ENCODE data around the gene ACBD4. TPM values are rescaled to one million over a fixed set of nuclear protein-coding genes. Genes with fewer than 3 reads are reported as not detected.

The ACBD4 gene
- total and polyA plus RNA-seq, 2 of the 13 experiments (the other 11 are each of a cell fraction or from before 2014, with no cell fraction given) = 16.1 to 26.9 TPM

GRCh38 chr17:45148183-45149036, 12.9 kb downstream of the ACBD4 start, which contains the start of gene HEXIM1 (continued):
- TF ChIP-seq MYPOP (CRISPR knock-in tag; IDR thresholded peaks at IDR 0.05) (peak; percentile 24; the same call in 1 of the 2 replicates), ZBTB10 (CRISPR knock-in tag; IDR thresholded peaks at IDR 0.05; ENCODE audit: borderline replicate concordance) (peak; percentile 23; the same call in 1 of the 2 replicates), ETV5 (CRISPR knock-in tag; IDR thresholded peaks at IDR 0.05; ENCODE audit: borderline replicate concordance) (peak; percentile 44), E2F1 (CRISPR knock-in tag; IDR thresholded peaks at IDR 0.05) (peak; percentile 92), ETS1 (CRISPR knock-in tag; IDR thresholded peaks at IDR 0.05) (no peak), CTCF (CRISPR knock-in tag; IDR thresholded peaks at IDR 0.05) (peak; percentile 28), ZNF841 (CRISPR knock-in tag; IDR thresholded peaks at IDR 0.05; ENCODE audit: borderline replicate concordance) (0 out of 2 replicates have a peak, but pooled peaks have one; percentile 60), THAP9 (CRISPR knock-in tag; IDR thresholded peaks at IDR 0.05; ENCODE audit: borderline replicate concordance) (peak; percentile 82; the same call in 1 of the 2 replicates), REST (IDR thresholded peaks at IDR 0.05; ENCODE audit: borderline replicate concordance in 1 of 2, low read depth in 1 of 2, low read length in 2 of 2) (peak in 1 of 2 experiments; percentile 84; a peak in 2 of 4 replicates)
